ENCODE results near the gene MSANTD2. TPM values are rescaled to one million over a fixed set of nuclear protein-coding genes. Genes with fewer than 3 reads are reported as not detected.

MSANTD2 gene
- total and polyA plus RNA-seq, 9 of the 15 experiments (the other 6 are each of a cell fraction or from before 2014, with no cell fraction given), result 1.3 to 9.9 (median 5.3) TPM

GRCh38 chr11:124800226-124800929 lies at the start of gene MSANTD2 (continued):
- no peak for TF ChIP-seq BDP1 (IDR thresholded peaks at IDR 0.05; ENCODE audit: insufficient read depth, insufficient read length)
- TF ChIP-seq KLF16 (IDR thresholded peaks at IDR 0.05), result no peak
- no peak for TF ChIP-seq PHB (CRISPR knock-in tag; IDR thresholded peaks at IDR 0.05)
- no peak for TF ChIP-seq ZNF668 (CRISPR knock-in tag; IDR thresholded peaks at IDR 0.05)
- TF ChIP-seq DNMT1 (IDR thresholded peaks at IDR 0.05), result no peak
- no peak for TF ChIP-seq PYGO2 (tag; IDR thresholded peaks at IDR 0.05)
- no peak for TF ChIP-seq CREBBP (IDR thresholded peaks at IDR 0.05; ENCODE audit: low read depth, low read length)
- TF ChIP-seq PPARD (CRISPR knock-in tag; IDR thresholded peaks at IDR 0.05), result no peak
- TF ChIP-seq NCOA4 (IDR thresholded peaks at IDR 0.05; ENCODE audit: partially characterized antibody), result no peak
- no peak for TF ChIP-seq ZNF830 (CRISPR knock-in tag; IDR thresholded peaks at IDR 0.05)
- peak in 1 of 2 experiments; percentile 69; a peak in 2 of 4 replicates for TF ChIP-seq ZNF639 (CRISPR knock-in tag; conservative IDR thresholded peaks at IDR 0.05 in 1 of 2, IDR thresholded peaks at IDR 0.05 in 1 of 2)
- no peak for TF ChIP-seq NFE2L1 (tag; IDR thresholded peaks at IDR 0.05; ENCODE audit: borderline replicate concordance, low read depth)
- no peak for TF ChIP-seq CHAMP1 (IDR thresholded peaks at IDR 0.05)
- TF ChIP-seq TCF3 (CRISPR knock-in tag; IDR thresholded peaks at IDR 0.05), result peak; percentile 28; the same call in 1 of the 2 replicates
- TF ChIP-seq ELK3 (CRISPR knock-in tag; IDR thresholded peaks at IDR 0.05), result no peak
- no peak for TF ChIP-seq MTA3 (IDR thresholded peaks at IDR 0.05; ENCODE audit: borderline replicate concordance)
- TF ChIP-seq SMARCB1 (IDR thresholded peaks at IDR 0.05; ENCODE audit: insufficient read length, low read depth), result no peak
- TF ChIP-seq DDX20 (tag; IDR thresholded peaks at IDR 0.05; ENCODE audit: low read depth), result no peak
- TF ChIP-seq HINFP (tag; conservative IDR thresholded peaks at IDR 0.05; ENCODE audit: low read depth), result no peak
- peak in 1 of 2 experiments; percentile 86; a peak in 2 of 4 replicates for TF ChIP-seq HDAC1 (IDR thresholded peaks at IDR 0.05)
- TF ChIP-seq ZFPM2 (CRISPR knock-in tag; IDR thresholded peaks at IDR 0.05), result no peak
- TF ChIP-seq RBM34 (IDR thresholded peaks at IDR 0.05; ENCODE audit: borderline replicate concordance, insufficient read depth, low read length), result no peak
